Measurements from ENCODE around the gene CUX1.

GRCh38 chr7:102181517-102181916 is 364.1 kb downstream of the CUX1 start:
- TF ChIP-seq POLR2AphosphoS5 (IDR thresholded peaks at IDR 0.05; ENCODE audit: low read length): no peak
- no peak for TF ChIP-seq HDGF (IDR thresholded peaks at IDR 0.05)
- TF ChIP-seq, protein P1, sequence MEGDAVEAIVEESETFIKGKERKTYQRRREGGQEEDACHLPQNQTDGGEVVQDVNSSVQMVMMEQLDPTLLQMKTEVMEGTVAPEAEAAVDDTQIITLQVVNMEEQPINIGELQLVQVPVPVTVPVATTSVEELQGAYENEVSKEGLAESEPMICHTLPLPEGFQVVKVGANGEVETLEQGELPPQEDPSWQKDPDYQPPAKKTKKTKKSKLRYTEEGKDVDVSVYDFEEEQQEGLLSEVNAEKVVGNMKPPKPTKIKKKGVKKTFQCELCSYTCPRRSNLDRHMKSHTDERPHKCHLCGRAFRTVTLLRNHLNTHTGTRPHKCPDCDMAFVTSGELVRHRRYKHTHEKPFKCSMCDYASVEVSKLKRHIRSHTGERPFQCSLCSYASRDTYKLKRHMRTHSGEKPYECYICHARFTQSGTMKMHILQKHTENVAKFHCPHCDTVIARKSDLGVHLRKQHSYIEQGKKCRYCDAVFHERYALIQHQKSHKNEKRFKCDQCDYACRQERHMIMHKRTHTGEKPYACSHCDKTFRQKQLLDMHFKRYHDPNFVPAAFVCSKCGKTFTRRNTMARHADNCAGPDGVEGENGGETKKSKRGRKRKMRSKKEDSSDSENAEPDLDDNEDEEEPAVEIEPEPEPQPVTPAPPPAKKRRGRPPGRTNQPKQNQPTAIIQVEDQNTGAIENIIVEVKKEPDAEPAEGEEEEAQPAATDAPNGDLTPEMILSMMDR (IDR thresholded peaks at IDR 0.05 in 2 of 3, conservative IDR thresholded peaks at IDR 0.05 in 1 of 3; ENCODE audit: control insufficient read depth in 2 of 3, extremely low read depth in 1 of 3, insufficient read depth in 1 of 3, low read depth in 3 of 3, low read length in 3 of 3): no peak
